HG03135 (cell line): Measurements from ENCODE around the gene DCTN5.
A peak's percentile ranks its signal among the peaks of the same experiment; 100 is the strongest.
"Not testable (repeated sequence)": the region's sequence is repeated elsewhere in the genome, so short reads cannot be mapped to it uniquely, and the experiment has no call there.

Experiments used
- ATAC-seq: cut with Tn5 transposase; IDR thresholded peaks from one replicate; pipeline ENCODE4 v1.9.1; 2021; ENCODE audit warnings: mild to moderate bottlenecking, moderate library complexity; ENCODE audit not compliant: unreplicated experiment

Gene DCTN5

GRCh38 chr16:23640931-23641765, at the start of gene DCTN5, which contains the start of gene PALB2:
DCTN5 (plus strand) TSS chr16:23641466; CDS start chr16:23641543, 77 bp downstream.
PALB2 (minus strand) TSS chr16:23641310; CDS start chr16:23641157, 153 bp downstream.
- ATAC-seq: peak; percentile 96

- ATAC-seq: no peak
These were observed 47.1 kb upstream of the DCTN5 start for GRCh38 chr16:23594186-23594585.

GRCh38 chr16:23595246-23595950, 45.9 kb upstream of the DCTN5 start:
- peak; percentile 21 for ATAC-seq

GRCh38 chr16:23595951-23596720, 45.1 kb upstream of the DCTN5 start, which contains the start of gene NDUFAB1:
NDUFAB1 (minus strand) TSS chr16:23596316; CDS start chr16:23596290, 26 bp downstream.
- peak; percentile 95 for ATAC-seq

- no peak for ATAC-seq
These were observed 44.1 kb upstream of the DCTN5 start for GRCh38 chr16:23597003-23597756.

- ATAC-seq: no peak
These were observed 33.5 kb upstream of the DCTN5 start for GRCh38 chr16:23607726-23608125.

- no peak for ATAC-seq
These were observed 33.1 kb upstream of the DCTN5 start for GRCh38 chr16:23608194-23608593.

- ATAC-seq: no peak
These were observed 31.3 kb upstream of the DCTN5 start for GRCh38 chr16:23609929-23610328.

- not testable (repeated sequence) for ATAC-seq
These were observed 30.4 kb upstream of the DCTN5 start for GRCh38 chr16:23610905-23611304.

GRCh38 chr16:23611936-23612335, 29.3 kb upstream of the DCTN5 start:
- ATAC-seq: no peak

- no peak for ATAC-seq
These were observed 25.5 kb upstream of the DCTN5 start for GRCh38 chr16:23615805-23616204.

- no peak for ATAC-seq
These were observed 17.2 kb upstream of the DCTN5 start for GRCh38 chr16:23624092-23624491.

- ATAC-seq: no peak
These were observed 11.8 kb upstream of the DCTN5 start for GRCh38 chr16:23629516-23629915.

GRCh38 chr16:23631874-23632273, 9.4 kb upstream of the DCTN5 start:
- not testable (repeated sequence) for ATAC-seq

GRCh38 chr16:23634461-23635036, 6.7 kb upstream of the DCTN5 start:
- ATAC-seq: no peak

- ATAC-seq: no peak
These were observed 5.3 kb upstream of the DCTN5 start for GRCh38 chr16:23635958-23636357.

GRCh38 chr16:23640615-23640930, 693 bp upstream of the DCTN5 start:
- peak; percentile 5 for ATAC-seq

GRCh38 chr16:23642246-23642774, 1.0 kb downstream of the DCTN5 start:
- no peak for ATAC-seq

GRCh38 chr16:23650674-23651416, 9.6 kb downstream of the DCTN5 start:
- ATAC-seq: no peak
